GM18526 (cell line): Measurements from ENCODE around the gene FLACC1.

Experiments used
- POLR2A ChIP-seq: IDR thresholded peaks from 3 replicates; pipeline ENCODE4 v1.6.1; 2011; ENCODE audit not compliant: insufficient read length; ENCODE audit errors: extremely low read depth

FLACC1 gene

GRCh38 chr2:201320257-201320656 is 36.9 kb downstream of the FLACC1 start:
- TF ChIP-seq POLR2A, result no peak

GRCh38 chr2:201319511-201319910 is 37.6 kb downstream of the FLACC1 start:
- TF ChIP-seq POLR2A, result no peak

- no peak for TF ChIP-seq POLR2A
Measured at GRCh38 chr2:201313362-201313761, 43.8 kb downstream of the FLACC1 start.

- TF ChIP-seq POLR2A, result no peak
Measured at GRCh38 chr2:201308914-201309313, 48.2 kb downstream of the FLACC1 start.

- TF ChIP-seq POLR2A, result no peak
Measured at GRCh38 chr2:201307876-201308275, 49.3 kb downstream of the FLACC1 start.

GRCh38 chr2:201298462-201299052 is 58.6 kb downstream of the FLACC1 start:
- TF ChIP-seq POLR2A, result no peak

GRCh38 chr2:201285499-201285898 is 71.6 kb downstream of the FLACC1 start:
- TF ChIP-seq POLR2A, result no peak

- no peak for TF ChIP-seq POLR2A
Measured at GRCh38 chr2:201280191-201281040, 76.7 kb downstream of the FLACC1 start.

GRCh38 chr2:201279079-201279478 is 78.1 kb downstream of the FLACC1 start:
- no peak for TF ChIP-seq POLR2A

GRCh38 chr2:201276511-201276910 is 80.6 kb downstream of the FLACC1 start:
- TF ChIP-seq POLR2A, result no peak

GRCh38 chr2:201275990-201276389 is 81.2 kb downstream of the FLACC1 start:
- no peak for TF ChIP-seq POLR2A

GRCh38 chr2:201275069-201275468 is 82.1 kb downstream of the FLACC1 start:
- no peak for TF ChIP-seq POLR2A

- TF ChIP-seq POLR2A, result no peak
Measured at GRCh38 chr2:201273330-201273983, 83.7 kb downstream of the FLACC1 start.

GRCh38 chr2:201271917-201272316 is 85.2 kb downstream of the FLACC1 start:
- TF ChIP-seq POLR2A, result no peak

GRCh38 chr2:201270293-201271001 is 86.7 kb downstream of the FLACC1 start:
- no peak for TF ChIP-seq POLR2A

- TF ChIP-seq POLR2A, result no peak
Measured at GRCh38 chr2:201269764-201270163, 87.4 kb downstream of the FLACC1 start.
